Measurements from ENCODE around the gene NRXN3. TPM values are rescaled to one million over a fixed set of nuclear protein-coding genes. Genes with fewer than 3 reads are reported as not detected.

Gene NRXN3
- total RNA-seq, 1 donor from 2014 or later = 6.7 TPM

DNA sequence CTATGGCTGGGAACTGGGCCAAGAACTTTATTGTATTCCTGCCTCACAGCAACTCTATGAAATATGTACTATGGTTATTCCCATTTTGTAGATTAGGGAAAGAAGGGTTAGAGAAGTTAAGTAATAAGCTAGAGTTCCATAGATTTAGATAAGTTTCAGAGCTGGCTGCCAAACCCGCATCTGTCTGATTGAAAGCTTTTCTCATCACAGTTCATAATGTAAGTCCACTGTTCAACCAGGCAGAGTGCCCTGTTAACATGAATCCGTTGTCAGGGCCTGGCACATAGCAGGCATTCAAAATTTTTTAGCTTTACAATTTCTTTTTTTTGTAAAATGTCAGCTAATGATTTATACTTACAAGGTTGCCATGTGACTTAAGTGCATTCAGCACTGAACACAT lies 467.3 kb downstream of the NRXN3 start:
- no peak for DNase-seq (ENCODE audit: low spot score)

DNA sequence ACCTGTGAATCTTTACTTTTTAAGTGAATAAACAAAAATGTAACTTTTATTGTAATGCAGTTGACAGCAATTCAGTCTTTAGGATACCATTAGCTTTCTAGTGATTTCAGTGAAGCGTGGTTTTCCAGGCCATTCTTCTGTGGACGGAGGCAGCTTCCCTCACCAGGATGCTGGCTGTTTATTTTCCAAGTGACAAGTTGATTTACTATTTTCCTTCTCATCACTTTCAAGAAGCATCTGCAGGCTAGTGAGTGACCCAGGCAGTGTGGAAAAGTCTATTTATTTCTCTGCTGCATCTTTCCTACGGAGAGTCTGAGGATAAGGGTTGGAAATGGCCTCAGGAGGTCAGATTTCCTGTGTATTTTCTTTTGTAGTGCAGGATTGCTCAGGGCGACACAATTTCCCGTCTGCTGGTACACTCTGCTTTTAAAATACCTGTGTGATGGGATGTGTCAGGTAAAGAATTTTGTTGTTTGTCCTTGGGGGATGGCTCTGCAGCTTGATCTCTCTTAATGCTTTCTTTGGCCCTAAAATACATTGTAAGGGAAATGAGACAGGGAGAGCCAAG lies 467.8 kb downstream of the NRXN3 start:
- DNase-seq (ENCODE audit: low spot score) = no peak

DNA sequence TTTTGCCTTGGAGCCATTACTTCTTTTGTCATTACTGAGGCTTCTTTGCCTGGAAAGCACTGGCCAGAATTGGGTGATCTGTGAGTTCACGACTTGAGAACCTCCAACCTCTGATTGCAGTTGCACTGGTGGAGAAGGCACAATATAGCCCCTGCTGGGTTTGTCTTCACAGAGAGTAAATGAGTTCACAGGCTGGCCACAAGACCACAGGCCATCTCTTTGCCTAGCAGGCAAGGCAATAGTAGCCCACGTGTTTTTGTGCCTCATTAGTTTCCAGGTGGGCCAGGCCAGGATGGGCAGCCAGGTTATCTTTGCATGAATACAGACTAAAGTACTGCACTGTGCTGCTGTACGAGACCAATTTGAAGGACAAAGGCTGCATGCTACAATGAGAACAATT lies 468.8 kb downstream of the NRXN3 start:
- no peak for DNase-seq (ENCODE audit: low spot score)

DNA sequence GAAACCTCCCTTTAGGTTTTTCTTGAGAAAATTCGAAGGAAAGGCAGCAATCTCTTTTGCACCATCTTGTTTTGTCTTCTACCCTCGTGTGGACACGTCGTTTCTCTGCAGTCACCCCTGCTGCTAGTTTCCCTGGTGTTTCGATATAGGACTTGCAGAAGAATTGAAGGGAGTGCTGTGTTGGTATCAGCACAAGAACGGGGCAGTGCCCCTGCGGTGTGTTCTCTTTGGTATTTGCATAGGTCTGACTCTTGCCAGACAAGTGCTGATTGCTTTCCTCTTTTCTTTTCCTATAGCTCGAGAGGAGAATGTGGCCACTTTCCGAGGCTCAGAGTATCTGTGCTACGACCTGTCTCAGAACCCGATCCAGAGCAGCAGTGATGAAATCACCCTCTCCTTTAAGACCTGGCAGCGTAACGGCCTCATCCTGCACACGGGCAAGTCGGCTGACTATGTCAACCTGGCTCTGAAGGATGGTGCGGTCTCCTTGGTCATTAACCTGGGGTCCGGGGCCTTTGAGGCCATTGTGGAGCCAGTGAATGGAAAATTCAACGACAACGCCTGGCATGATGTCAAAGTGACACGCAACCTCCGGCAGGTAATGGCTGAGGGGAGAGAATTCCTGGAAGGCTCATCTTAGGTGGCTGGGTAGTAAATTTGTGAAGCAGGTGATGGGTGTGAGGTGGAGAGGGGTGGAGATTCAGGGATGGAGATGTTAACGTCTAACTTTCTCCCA lies 474.8 kb downstream of the NRXN3 start:
- no peak for DNase-seq (ENCODE audit: low spot score)

DNA sequence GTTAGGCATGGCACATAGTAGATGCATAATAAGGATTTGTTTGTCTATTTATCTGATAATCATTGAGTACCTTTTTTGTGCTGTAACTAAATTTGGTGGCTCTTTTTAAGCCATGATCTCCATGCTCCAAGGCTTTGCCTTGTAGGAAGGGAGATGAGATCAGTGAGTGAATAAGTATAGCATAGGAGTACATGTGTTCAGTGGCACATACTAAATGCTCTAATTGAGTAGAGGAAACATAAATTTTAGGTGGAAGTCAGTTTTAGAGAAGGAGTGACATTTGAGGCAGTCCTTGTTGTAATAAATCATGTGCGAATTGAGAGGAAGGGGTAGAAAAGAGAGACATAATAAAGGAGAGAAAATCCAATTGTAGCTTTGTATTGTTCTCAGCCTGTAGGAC lies 482.6 kb downstream of the NRXN3 start:
- no peak for DNase-seq (ENCODE audit: low spot score)

DNA sequence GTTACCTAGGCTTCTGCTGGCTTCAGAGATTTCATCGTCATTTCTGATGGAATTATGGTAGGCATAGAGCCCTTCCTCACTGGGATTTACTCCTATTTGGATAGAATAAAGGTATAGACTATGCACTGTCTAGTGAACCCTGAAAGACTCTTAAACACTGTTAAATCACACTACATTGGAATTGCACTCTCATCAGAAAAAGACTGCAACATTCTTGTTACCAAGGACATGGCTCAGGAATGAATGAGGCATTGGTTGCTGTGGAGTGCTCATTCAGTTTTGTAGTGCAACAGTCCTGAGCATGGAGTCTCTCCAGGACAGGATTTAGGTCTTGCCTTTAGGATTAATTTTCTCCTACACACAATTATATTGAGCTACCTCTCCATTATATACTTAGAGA lies 483.0 kb downstream of the NRXN3 start:
- no peak for DNase-seq (ENCODE audit: low spot score)

DNA sequence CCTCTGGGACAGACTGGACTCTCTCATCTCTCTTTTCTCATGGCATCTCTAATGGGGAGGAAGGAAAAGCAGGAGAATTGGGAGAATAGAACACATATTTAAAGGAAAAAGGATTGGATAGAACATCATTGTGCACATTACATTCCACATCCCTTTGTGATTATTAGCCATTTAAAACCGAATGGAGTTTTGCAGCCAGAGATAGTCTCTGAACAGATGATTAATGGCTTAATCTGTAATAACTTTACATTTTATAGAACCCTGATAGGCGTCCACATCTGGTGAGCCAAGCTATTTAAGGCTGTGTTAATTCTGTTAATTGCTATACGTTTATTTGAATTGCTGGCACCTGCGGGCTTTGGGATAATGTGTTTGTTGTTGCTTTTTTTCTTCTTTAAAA lies 487.3 kb downstream of the NRXN3 start:
- DNase-seq (ENCODE audit: low spot score) = no peak

DNA sequence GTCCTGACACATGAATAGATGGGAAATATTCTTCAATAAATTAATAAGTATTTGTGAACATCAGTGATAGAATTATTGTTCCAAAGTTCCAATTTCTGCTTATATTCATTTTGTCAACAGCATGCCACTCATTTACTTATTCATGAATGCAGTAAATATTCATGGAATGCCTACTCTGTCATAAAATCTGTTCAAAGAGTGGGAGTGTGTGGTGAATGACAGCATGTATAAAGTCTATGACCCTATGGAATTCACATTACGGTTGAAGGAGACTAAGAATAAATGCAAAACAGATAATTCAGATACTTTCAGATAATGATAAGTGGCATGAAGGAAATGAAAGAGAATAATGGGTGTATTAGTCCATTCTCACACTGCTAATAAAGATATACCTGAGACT lies 494.7 kb downstream of the NRXN3 start:
- DNase-seq (ENCODE audit: low spot score) = no peak

DNA sequence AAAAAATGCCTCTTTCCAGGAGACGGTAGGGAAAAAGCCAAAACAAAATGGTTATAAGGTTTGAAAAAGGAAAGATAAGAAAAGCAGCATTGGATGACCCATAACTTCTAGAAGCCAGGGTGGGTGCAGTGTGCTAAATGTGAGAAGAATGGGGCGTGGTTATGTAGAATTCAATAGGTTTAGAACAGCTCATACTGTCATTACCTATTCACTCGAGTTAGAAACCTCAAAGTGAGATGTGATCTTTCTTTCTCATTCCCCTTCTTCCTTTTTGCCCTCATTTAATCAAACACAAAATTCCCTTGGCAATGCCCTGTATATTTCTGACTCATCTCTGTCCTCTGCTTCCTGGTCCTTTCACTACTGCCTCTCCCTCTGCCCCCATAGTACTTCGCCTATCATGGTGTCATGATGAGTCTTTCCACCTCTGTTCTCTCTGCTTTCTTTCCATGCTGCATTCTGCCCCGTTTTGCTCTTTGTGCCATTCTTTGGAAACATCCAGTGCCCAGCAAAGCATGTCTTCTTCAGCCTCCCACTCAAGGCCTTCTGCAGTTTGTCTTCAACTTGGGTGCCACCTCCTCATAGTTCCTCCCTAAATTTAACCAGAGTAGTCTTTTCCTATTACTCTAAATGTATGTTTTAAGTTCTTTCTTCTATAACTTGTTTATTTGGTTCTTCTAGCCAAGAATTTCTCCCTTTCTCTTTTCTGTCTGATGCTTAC lies 496.3 kb downstream of the NRXN3 start:
- DNase-seq (ENCODE audit: low spot score) = no peak

DNA sequence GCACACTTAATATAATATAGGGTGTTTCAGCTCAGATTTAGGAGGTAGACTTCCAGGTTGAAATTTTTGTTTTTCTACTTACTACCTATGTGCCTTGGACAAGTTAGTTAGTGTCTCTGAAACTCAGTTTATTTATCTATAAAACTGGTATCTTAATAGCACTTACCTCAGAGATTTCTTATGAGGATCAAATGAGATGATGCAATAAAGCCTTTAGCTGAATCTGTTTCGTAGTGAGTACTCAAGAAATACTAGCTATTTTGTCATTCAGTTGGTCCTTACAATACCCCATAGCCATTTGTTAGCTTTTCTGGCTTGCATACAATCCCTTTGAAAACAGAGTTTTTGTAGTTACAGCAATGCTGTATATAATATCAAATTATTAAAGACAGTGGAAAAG lies 497.0 kb downstream of the NRXN3 start:
- DNase-seq (ENCODE audit: low spot score) = no peak

DNA sequence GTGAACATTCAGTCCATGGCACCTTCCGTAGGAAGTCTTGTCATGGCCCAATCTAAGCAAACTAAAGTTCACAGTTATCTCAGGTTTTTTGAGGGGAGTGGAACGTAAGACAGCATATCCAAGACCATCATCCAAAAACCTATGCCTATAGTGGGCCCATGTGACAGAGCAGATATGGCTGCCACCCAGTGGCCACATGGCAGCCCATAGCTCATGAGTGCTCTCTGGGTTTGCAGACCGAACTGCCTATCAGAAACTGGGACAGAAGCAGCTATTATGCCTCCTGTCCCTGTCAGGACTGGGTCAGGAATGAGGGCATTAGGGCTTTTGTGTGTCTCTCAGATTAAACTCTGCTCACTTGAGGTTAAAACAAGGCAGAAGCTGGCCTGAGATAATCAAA lies 503.7 kb downstream of the NRXN3 start:
- no peak for DNase-seq (ENCODE audit: low spot score)

DNA sequence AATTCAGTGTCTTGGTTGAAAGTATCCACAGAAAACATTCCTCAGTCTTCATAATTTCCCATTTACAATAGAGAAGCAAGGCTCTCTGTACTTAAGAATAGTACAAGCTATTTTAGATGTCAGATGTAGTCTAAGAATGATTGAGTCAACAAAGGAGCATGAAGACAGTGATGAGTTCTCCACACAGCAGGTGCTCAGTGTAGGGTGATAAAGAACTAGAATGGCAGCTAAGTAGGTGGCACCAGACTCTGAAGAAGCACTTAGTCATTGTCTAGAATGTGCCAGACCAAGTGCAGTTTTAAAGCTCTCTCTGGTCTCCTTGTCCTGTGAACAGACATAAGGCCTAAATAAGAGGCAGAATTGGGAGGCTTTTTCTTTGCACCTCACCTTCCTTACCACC lies 504.6 kb downstream of the NRXN3 start:
- DNase-seq (ENCODE audit: low spot score) = no peak

DNA sequence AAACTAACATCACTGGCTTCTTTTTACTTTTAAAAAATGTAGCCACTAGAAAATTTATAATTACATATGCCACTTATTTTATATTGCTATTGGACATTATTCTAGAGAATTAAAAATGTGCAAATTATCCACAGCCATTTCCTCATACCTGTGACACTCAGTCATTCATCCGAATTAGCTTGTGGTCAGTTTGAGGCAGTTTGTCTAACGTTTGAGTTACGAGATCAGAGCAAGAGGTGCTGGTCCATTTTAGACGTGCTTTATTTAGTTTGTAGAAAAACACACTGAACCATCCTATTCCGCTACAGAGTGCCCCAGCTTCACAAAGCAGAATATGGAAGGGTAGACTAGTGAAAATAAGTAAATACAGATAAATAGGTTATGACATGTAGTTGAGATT lies 513.0 kb downstream of the NRXN3 start:
- no peak for DNase-seq (ENCODE audit: low spot score)

DNA sequence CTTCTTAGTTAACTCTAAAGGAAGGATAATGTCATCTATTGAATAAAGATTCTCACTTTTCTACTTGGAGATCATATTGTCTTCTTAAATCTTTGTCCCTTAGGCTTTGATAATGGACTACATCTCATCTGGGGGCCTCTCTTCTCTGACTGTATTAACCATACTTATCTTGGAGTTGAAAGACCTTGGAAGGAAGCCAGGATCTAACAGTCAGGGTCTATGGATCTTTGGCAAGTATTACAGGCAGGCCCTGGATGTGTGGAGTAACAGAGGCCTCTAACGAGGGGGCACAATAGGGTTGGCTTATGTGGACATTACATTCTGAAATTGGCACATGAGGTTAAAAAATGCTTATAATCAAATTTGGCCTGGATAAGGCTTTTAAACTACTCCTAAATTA lies 513.8 kb downstream of the NRXN3 start:
- DNase-seq (ENCODE audit: low spot score) = no peak

DNA sequence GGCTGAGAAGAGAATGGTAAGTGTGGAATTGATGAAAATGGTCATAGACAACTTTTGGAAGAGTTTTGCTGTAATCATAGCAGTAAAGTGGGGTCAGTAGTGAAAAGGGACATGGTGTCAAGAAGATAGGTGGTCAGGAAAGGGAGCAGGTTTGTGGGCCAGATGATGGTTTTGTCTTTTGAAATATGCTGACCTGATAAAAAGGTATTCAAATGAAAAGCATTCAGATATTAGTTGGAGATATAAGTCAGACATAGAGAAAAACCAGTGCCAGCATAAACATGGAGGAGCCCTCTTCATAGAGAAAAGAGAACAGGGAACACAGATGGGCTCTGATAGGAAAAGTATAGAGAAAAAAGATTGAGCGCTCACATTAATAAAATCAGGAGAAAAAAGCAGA lies 518.3 kb downstream of the NRXN3 start:
- no peak for DNase-seq (ENCODE audit: low spot score)

DNA sequence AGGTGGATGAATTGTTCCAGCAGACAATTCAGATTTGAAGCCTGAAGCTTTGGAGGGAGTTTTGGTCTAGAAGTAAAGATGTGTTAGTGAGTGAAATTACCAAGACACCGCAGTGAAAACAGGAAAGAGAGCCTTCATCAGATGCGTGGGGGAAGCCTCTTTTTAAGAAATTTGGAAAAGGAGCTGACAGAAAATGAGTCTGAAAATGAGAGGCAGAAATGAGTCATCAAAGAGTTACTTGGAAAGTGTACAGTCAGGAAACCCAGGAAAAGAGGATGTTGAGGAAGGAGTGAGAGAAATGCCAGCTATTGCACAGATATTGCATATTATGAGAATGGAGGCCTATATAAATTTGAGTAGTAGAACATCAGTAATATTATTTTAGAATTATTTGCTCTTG lies 520.7 kb downstream of the NRXN3 start:
- DNase-seq (ENCODE audit: low spot score) = no peak

DNA sequence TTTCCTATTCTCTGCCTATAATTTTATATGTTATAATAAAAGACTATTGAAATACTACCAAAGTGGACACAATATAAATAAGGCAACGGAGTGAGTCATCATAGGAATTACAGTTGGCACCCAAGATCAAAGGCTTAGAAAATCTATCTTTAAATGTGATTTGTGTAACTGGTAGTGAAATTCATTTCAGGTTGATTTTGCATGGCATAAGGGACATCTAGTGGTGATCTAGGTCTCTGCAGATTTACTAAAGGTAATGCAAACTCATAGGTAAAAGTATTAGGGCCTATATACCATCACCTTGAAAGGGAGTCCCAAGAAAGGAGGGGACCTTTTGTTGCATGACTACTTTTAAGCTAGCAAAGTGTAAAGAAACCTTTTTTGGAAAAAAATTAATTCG lies 527.2 kb downstream of the NRXN3 start:
- no peak for DNase-seq (ENCODE audit: low spot score)

DNA sequence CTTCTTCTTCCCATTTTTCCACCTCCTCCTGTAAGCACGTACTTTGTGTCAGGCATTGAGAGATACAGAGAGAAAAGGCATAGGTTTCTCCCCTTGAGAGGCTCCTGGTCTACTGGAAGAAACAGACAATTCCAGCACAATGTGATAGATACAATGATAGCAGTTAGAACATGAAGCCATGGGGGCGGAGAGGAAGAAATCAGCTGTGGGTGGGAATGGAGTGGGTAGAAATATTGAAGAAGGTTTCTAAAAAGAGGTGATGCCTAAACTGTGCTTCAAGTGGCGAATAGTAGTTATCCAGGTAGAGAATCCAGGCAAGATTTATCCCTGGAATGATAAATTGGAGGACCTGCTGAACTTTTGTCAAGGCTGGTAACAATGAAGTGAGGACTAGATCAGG lies 528.8 kb downstream of the NRXN3 start:
- DNase-seq (ENCODE audit: low spot score) = no peak

DNA sequence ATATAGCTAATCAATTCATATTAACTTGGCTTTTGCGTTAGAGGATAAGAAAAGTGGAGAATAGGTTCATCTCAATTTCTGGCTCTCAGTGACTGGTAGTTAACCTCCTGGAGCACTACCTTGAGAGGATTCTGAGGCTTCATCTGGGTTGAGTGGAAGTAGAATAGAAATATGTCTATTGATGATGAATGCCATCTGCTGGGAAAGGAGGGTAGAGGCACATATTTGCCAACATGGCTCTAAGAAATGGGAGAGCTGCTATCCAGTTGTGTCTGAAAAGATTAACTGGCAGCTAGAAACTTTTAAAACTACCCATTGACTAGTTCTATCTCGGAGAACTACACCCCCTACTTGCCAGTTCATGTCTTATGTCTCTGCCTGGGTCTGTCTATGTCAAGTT lies 530.1 kb downstream of the NRXN3 start:
- no peak for DNase-seq (ENCODE audit: low spot score)

DNA sequence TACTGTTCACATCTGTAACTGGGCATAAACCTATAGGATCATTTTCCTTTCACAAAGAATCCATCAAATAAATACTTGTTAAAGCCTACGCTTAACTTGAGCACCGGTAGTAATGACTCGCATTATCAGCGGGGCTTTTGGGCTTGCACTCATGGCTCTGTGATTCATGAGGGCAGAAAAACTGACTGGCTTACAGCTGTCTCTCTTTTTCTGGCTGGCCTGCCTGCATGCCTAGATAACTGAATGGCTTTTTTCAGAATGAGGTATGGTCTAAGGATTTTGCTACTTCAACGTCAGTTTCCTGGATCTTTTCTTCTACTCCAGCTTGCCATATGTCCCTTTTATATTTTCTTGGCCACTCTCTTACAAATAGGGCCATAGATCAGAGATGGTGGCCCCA lies 531.1 kb downstream of the NRXN3 start:
- DNase-seq (ENCODE audit: low spot score) = no peak

DNA sequence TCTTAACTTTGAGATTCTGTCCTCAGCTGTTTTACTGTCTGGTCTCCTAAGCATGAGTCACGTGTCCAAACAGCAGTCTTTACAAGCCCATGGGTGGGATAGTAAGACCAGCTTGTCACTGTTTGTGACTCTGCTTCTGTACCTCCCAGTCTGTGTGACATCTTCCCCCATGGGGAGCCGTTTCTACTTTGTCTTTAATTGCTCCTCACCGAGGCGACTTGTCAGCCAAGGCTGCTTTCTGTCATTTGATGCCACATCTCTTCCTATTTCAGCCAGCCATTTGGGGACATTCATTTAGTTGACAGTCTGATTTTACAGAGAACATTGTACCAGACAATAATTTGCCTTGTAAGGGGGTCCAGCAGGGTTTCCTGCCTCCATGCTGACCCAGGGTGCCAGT lies 534.8 kb downstream of the NRXN3 start:
- no peak for DNase-seq (ENCODE audit: low spot score)

DNA sequence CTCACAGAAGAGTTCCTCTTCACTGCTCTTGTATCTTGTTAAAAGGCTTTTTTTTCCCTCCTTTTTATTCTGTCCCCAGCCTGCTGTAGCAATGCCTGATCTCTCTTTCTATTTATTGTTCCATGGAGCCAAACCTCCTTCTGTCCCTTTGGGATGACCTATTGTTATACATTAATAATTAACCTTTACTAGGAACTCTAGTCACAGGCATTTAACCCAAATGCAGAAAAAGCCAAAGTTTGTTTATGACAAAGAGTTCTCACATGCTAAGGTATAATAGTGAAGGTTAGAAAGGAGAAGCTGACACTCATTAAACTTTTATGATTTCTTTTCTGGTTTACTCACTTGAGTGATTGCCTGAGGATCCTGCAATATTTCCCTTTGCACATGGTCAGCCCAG lies 535.8 kb downstream of the NRXN3 start:
- no peak for DNase-seq (ENCODE audit: low spot score)

DNA sequence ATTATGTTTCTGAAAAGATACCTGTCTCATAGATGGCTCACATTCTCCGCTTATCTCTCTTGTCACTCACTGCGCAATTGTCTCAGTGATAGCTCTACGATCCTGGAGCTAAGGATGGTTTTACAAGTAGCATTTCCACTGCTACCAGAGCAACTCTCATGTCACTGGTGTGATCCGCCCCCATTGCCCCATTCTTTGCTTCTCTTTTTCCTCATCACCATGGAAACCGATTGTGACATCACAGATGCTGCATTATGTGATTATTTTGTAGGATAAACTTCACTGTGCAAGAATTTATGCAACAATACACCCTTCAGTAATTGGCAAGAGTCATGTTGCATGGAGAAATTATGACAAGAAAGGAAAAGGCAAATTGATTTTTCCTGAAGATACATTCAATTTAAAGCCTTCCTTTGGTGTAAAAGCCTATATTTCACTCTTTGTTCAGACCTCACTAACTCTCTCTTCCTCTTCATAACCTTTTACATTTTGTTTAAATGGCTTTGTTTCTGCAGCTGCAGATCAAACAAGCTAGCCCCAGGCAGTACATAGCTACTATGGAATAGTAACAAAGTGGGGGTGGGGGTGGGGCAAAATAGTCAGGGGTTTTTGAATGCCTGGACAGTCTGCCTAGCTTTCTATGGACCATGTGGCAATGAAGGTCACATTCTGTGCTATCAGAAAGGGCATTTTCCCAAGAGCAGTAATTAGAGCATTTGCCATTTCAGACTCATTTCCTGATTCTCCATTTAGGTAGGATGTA lies 539.8 kb downstream of the NRXN3 start:
- no peak for DNase-seq (ENCODE audit: low spot score)
